ENCODE data around the gene TRIM50.

TRIM50 gene

DNA sequence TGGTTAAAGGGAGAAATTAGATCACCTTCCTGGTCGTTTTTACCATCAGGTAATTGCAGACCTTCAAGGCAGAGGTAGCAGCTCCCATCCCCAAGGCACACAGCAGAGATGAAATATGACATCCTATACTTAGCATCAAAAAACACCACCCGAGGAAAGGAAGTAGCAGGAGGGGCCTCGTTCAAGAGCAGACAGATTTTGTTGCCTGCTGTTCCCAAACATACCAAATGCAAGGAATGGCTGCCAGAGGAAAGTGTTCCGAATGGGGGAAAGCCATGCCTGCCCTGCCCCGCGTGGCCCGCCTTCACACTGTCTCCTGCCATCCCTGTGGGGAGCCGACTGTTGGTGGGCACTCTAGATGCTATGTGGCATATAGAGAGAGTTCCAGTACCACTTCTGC, 18.1 kb upstream of the TRIM50 start:
- no peak for DNase-seq (ENCODE audit: low spot score)
- TF ChIP-seq, protein P1, sequence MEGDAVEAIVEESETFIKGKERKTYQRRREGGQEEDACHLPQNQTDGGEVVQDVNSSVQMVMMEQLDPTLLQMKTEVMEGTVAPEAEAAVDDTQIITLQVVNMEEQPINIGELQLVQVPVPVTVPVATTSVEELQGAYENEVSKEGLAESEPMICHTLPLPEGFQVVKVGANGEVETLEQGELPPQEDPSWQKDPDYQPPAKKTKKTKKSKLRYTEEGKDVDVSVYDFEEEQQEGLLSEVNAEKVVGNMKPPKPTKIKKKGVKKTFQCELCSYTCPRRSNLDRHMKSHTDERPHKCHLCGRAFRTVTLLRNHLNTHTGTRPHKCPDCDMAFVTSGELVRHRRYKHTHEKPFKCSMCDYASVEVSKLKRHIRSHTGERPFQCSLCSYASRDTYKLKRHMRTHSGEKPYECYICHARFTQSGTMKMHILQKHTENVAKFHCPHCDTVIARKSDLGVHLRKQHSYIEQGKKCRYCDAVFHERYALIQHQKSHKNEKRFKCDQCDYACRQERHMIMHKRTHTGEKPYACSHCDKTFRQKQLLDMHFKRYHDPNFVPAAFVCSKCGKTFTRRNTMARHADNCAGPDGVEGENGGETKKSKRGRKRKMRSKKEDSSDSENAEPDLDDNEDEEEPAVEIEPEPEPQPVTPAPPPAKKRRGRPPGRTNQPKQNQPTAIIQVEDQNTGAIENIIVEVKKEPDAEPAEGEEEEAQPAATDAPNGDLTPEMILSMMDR (IDR thresholded peaks at IDR 0.05; ENCODE audit: extremely low read depth, missing control alignments) = no peak

GRCh38 chr7:73345538-73345937, 17.7 kb upstream of the TRIM50 start:
- TF ChIP-seq, protein P1 (IDR thresholded peaks at IDR 0.05; ENCODE audit: extremely low read depth, missing control alignments) = no peak
- no peak for DNase-seq (ENCODE audit: low spot score)

GRCh38 chr7:73343671-73344380, 15.9 kb upstream of the TRIM50 start:
- TF ChIP-seq, protein P1 (IDR thresholded peaks at IDR 0.05; ENCODE audit: extremely low read depth, missing control alignments) = no peak
- no peak for DNase-seq (ENCODE audit: low spot score)

- TF ChIP-seq, protein P1 (IDR thresholded peaks at IDR 0.05; ENCODE audit: extremely low read depth, missing control alignments) = no peak
- DNase-seq (ENCODE audit: low spot score) = no peak
Observed at GRCh38 chr7:73342645-73343044, 14.8 kb upstream of the TRIM50 start.

- no peak for DNase-seq (ENCODE audit: low spot score)
- TF ChIP-seq, protein P1 (IDR thresholded peaks at IDR 0.05; ENCODE audit: extremely low read depth, missing control alignments) = no peak
Observed at GRCh38 chr7:73341877-73342276, 14.0 kb upstream of the TRIM50 start.

GRCh38 chr7:73340514-73340913, 12.6 kb upstream of the TRIM50 start:
- TF ChIP-seq, protein P1 (IDR thresholded peaks at IDR 0.05; ENCODE audit: extremely low read depth, missing control alignments) = no peak

DNA sequence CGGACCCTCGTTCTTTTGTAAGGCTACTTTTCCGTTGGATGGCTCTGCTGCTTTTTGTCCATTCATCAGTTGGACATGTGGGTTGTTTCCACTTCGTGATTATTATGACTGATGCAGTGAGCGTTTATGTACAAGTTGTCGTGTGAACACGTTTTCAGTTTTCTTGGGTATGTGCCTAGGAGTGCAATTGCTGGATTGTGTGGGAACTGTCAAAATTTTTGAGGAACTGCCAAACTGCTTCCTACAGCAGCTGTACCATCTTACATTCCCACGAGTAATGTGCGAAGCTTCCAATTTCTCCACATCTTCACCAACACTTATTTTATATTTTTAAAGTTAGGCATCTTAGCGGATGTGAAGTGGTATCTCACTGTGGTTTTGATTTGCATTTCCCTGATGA, 10.4 kb upstream of the TRIM50 start:
- no peak for DNase-seq (ENCODE audit: low spot score)

More at GRCh38 chr7:73340514-73340913, 12.6 kb upstream of the TRIM50 start:
- no peak for DNase-seq (ENCODE audit: low spot score)

More for the DNA sequence above, 10.4 kb upstream of the TRIM50 start:
- TF ChIP-seq, protein P1 (IDR thresholded peaks at IDR 0.05; ENCODE audit: extremely low read depth, missing control alignments) = no peak

Measured in GM20000 (cell line).